Measurements from ENCODE around the gene ZNF234. TPM values are rescaled to one million over a fixed set of nuclear protein-coding genes. Genes with fewer than 3 reads are reported as not detected.

The ZNF234 gene
- total and polyA plus RNA-seq, 10 donors, result 2.2 to 17.6 (median 13.0) TPM

DNA sequence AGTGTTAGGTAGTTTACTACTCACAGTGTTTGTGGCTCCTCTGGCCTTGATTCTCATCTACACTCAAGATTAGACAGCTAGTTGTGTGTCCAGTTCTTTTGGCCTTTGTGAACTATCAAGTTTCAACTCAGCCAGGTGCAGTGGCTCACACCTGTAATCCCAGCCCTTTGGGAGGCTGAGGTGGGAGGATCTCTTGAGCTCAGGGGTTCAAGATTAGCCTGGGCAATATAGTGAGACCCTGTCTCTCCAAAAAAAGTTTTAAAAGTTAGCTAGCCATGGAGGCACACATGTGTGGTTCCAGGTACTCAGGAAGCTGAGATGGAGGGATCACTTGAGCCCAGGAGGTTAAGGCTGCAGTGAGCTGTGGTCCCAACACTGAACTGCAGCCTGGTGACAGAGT, 39.6 kb downstream of the ZNF234 start:
- no peaks in the 10 kb centered on the region for H3K27me3 ChIP-seq (replicated peaks in 1 of 7)
- peaks cover 21 to 100% (median 100%) of the 10 kb centered on the region in 8 donors for H3K9me3 ChIP-seq
- intact Hi-C loops (cut with DNase I; ENCODE audit: low total_unique reads), result no loop called here
- H3K4me3 ChIP-seq, result no peak overlapping the region
- no peaks in the 10 kb centered on the region for H3K4me1 ChIP-seq
- DNase-seq, result no peak
- no peak overlapping the region for H3K27ac ChIP-seq
- H3K36me3 ChIP-seq, result peaks cover 6 to 17% (median 15%) of the 10 kb centered on the region in 6 donors
- TF ChIP-seq POLR2AphosphoS5 (IDR thresholded peaks at IDR 0.05) (no peak), POLR2A (IDR thresholded peaks at IDR 0.05) (no peak)
- TF ChIP-seq, protein P1, sequence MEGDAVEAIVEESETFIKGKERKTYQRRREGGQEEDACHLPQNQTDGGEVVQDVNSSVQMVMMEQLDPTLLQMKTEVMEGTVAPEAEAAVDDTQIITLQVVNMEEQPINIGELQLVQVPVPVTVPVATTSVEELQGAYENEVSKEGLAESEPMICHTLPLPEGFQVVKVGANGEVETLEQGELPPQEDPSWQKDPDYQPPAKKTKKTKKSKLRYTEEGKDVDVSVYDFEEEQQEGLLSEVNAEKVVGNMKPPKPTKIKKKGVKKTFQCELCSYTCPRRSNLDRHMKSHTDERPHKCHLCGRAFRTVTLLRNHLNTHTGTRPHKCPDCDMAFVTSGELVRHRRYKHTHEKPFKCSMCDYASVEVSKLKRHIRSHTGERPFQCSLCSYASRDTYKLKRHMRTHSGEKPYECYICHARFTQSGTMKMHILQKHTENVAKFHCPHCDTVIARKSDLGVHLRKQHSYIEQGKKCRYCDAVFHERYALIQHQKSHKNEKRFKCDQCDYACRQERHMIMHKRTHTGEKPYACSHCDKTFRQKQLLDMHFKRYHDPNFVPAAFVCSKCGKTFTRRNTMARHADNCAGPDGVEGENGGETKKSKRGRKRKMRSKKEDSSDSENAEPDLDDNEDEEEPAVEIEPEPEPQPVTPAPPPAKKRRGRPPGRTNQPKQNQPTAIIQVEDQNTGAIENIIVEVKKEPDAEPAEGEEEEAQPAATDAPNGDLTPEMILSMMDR (IDR thresholded peaks at IDR 0.05 in 8 of 11, conservative IDR thresholded peaks at IDR 0.05 in 3 of 11), result no peak

DNA sequence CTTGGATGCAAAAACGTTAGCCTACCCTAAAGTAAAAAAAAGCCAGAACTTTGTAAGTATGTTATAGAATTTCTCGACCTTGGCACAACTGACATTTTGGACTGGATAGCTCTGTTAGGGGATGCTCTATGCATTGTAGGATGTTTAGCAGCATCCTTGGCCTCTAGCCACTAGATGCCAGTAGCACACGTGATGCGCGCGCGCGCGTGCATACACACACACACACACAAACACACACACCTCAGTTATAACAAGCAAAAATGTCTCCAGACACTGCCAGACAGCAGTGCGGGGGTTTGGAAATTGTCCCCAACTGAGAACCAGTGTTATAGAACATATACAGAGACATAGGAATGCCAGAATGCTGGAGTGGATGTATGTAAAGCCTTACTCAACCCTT, 40.8 kb downstream of the ZNF234 start:
- WGBS, 5 donors, result 84 to 94% (median 87%) methylated on average over 10 of the region's 10 CpGs
- H3K27me3 ChIP-seq (replicated peaks in 1 of 7), result no peaks in the 10 kb centered on the region
- peaks cover 13 to 100% (median 100%) of the 10 kb centered on the region in 8 donors for H3K9me3 ChIP-seq
- no peak for DNase-seq
- H3K36me3 ChIP-seq, result peaks cover 0 to 5% (median 3%) of the 10 kb centered on the region in 6 donors
- intact Hi-C loops (cut with DNase I; ENCODE audit: low total_unique reads), result no loop called here
- TF ChIP-seq POLR2AphosphoS5 (IDR thresholded peaks at IDR 0.05) (no peak), POLR2A (IDR thresholded peaks at IDR 0.05) (no peak)
- TF ChIP-seq, protein P1 (IDR thresholded peaks at IDR 0.05 in 8 of 11, conservative IDR thresholded peaks at IDR 0.05 in 3 of 11), result no peak
- no peak overlapping the region for H3K27ac ChIP-seq
- H3K4me3 ChIP-seq, result no peak overlapping the region
- H3K4me1 ChIP-seq, result no peaks in the 10 kb centered on the region

DNA sequence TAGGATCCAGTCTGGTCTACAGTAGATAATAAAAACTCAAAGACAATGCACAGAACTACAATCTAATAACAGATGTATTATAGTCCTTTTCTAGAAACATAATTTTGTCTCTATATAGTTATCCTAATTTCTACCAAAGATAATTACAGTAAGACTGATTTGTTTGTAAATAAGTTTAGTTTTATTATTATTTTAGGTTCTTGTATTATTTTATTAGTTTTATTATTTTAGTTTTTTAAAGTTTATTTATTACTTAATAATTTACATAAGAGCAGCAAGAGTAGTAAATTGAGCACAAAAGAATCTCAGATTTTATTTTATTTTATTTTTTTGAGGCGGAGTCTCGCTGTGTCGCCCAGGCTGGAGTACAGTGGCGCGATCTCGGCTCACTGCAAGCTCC, 48.7 kb downstream of the ZNF234 start:
- 97 to 99% (median 98%) methylated on average over 6 of the region's 6 CpGs for WGBS, 5 donors
- Histone ChIP-seq H3K9me3 (peaks cover 0 to 100% (median 96%) of the 10 kb centered on the region in 8 donors), H3K27me3 (replicated peaks in 1 of 7) (no peaks in the 10 kb centered on the region), H3K4me1 (no peaks in the 10 kb centered on the region), H3K27ac (no peak overlapping the region), H3K36me3 (no peaks in the 10 kb centered on the region), H3K4me3 (no peak overlapping the region)
- intact Hi-C loops (cut with DNase I; ENCODE audit: low total_unique reads), result no loop called here
- no peak for DNase-seq
- TF ChIP-seq POLR2A (IDR thresholded peaks at IDR 0.05) (no peak), POLR2AphosphoS5 (IDR thresholded peaks at IDR 0.05) (no peak)
- TF ChIP-seq, protein P1 (IDR thresholded peaks at IDR 0.05 in 8 of 11, conservative IDR thresholded peaks at IDR 0.05 in 3 of 11), result no peak

DNA sequence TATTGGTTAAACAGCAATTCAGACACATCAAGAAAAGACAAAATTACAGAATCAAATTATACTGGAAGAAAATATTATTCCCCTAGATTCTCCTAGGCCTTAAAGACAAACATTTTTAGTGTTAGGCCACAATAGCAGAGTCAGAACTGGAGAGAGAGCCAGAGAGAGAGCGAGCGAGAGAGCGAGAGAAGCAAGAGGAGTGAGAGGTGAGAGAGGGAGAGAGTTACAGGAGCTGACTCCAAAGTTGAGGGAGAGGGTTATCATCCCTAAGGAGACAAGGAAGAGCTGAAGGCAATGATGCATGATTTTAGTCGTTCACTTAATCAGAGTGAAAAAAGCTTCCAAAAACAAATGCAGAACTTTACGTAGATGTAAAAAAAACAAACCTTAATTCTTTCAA, 50.8 kb downstream of the ZNF234 start:
- no peak overlapping the region for H3K27ac ChIP-seq
- no peaks in the 10 kb centered on the region for H3K36me3 ChIP-seq
- no peak for DNase-seq
- intact Hi-C loops (cut with DNase I; ENCODE audit: low total_unique reads), result no loop called here
- WGBS, 5 donors, result 77 to 84% (median 80%) methylated on average over 5 of the region's 5 CpGs
- H3K9me3 ChIP-seq, result peaks cover 0 to 100% (median 95%) of the 10 kb centered on the region in 8 donors
- no peak for TF ChIP-seq POLR2AphosphoS5 (IDR thresholded peaks at IDR 0.05)
- TF ChIP-seq, protein P1 (IDR thresholded peaks at IDR 0.05 in 8 of 11, conservative IDR thresholded peaks at IDR 0.05 in 3 of 11), result no peak
- no peak for TF ChIP-seq POLR2A (IDR thresholded peaks at IDR 0.05)
- H3K27me3 ChIP-seq (replicated peaks in 1 of 7), result no peaks in the 10 kb centered on the region
- H3K4me1 ChIP-seq, result no peaks in the 10 kb centered on the region
- H3K4me3 ChIP-seq, result no peak overlapping the region
